ENCODE results near the gene NEK7. TPM values are rescaled to one million over a fixed set of nuclear protein-coding genes. Genes with fewer than 3 reads are reported as not detected.

The NEK7 gene
- total RNA-seq, 4 donors from 2014 or later: 98.1 to 152 (median 118) TPM

GRCh38 chr1:198275597-198275996 lies 118.8 kb downstream of the NEK7 start:
- TF ChIP-seq CTCF (IDR thresholded peaks at IDR 0.05 in 4 of 5, conservative IDR thresholded peaks at IDR 0.05 in 1 of 5) (no peak), POLR2A (IDR thresholded peaks at IDR 0.05) (no peak)
- DNase-seq: no peak
- intact Hi-C loops (cut with DNase I; ENCODE audit: low total_unique reads) (no loop called here), in situ Hi-C loops (cut with MboI; ENCODE audit: low sequenced_read_pairs in 4 of 4) (no loop called here)
- H3K4me3 ChIP-seq: no peak overlapping the region
- no peak overlapping the region for H3K27ac ChIP-seq
- H3K36me3 ChIP-seq: no peaks in the 10 kb centered on the region
- ATAC-seq: no peak
- no peaks in the 10 kb centered on the region for H3K9me3 ChIP-seq
- no peaks in the 10 kb centered on the region for H3K4me1 ChIP-seq
- no peaks in the 10 kb centered on the region for H3K27me3 ChIP-seq

GRCh38 chr1:198276241-198276640 lies 119.4 kb downstream of the NEK7 start:
- Histone ChIP-seq H3K9me3 (no peaks in the 10 kb centered on the region), H3K27ac (no peak overlapping the region), H3K36me3 (no peaks in the 10 kb centered on the region), H3K4me3 (no peak overlapping the region), H3K27me3 (no peaks in the 10 kb centered on the region), H3K4me1 (no peaks in the 10 kb centered on the region)
- no peak for ATAC-seq
- TF ChIP-seq POLR2A (IDR thresholded peaks at IDR 0.05) (no peak), CTCF (IDR thresholded peaks at IDR 0.05 in 4 of 5, conservative IDR thresholded peaks at IDR 0.05 in 1 of 5) (no peak)
- in situ Hi-C loops (cut with MboI; ENCODE audit: low sequenced_read_pairs in 4 of 4): no loop called here
- no peak for DNase-seq
- intact Hi-C loops (cut with DNase I; ENCODE audit: low total_unique reads): no loop called here

- intact Hi-C loops (cut with DNase I; ENCODE audit: low total_unique reads): no loop called here
- Histone ChIP-seq H3K27ac (no peak overlapping the region), H3K9me3 (no peaks in the 10 kb centered on the region), H3K27me3 (no peaks in the 10 kb centered on the region), H3K4me3 (no peak overlapping the region), H3K36me3 (no peaks in the 10 kb centered on the region), H3K4me1 (no peaks in the 10 kb centered on the region)
- DNase-seq (no peak), ATAC-seq (no peak)
- TF ChIP-seq POLR2A (IDR thresholded peaks at IDR 0.05) (no peak), CTCF (IDR thresholded peaks at IDR 0.05 in 4 of 5, conservative IDR thresholded peaks at IDR 0.05 in 1 of 5) (no peak)
- in situ Hi-C loops (cut with MboI; ENCODE audit: low sequenced_read_pairs in 4 of 4): no loop called here
These were observed 122.1 kb downstream of the NEK7 start for GRCh38 chr1:198278943-198279342.

GRCh38 chr1:198280080-198280479 lies 123.3 kb downstream of the NEK7 start:
- TF ChIP-seq CTCF (IDR thresholded peaks at IDR 0.05 in 4 of 5, conservative IDR thresholded peaks at IDR 0.05 in 1 of 5) (no peak), POLR2A (IDR thresholded peaks at IDR 0.05) (no peak)
- H3K4me1 ChIP-seq: no peaks in the 10 kb centered on the region
- H3K27me3 ChIP-seq: no peaks in the 10 kb centered on the region
- H3K27ac ChIP-seq: no peak overlapping the region
- H3K36me3 ChIP-seq: no peaks in the 10 kb centered on the region
- intact Hi-C loops (cut with DNase I; ENCODE audit: low total_unique reads): no loop called here
- ATAC-seq: no peak
- H3K9me3 ChIP-seq: no peaks in the 10 kb centered on the region
- H3K4me3 ChIP-seq: no peak overlapping the region
- DNase-seq: no peak
- in situ Hi-C loops (cut with MboI; ENCODE audit: low sequenced_read_pairs in 4 of 4): no loop called here

GRCh38 chr1:198281911-198282310 lies 125.1 kb downstream of the NEK7 start:
- no peak for ATAC-seq
- TF ChIP-seq POLR2A (IDR thresholded peaks at IDR 0.05) (no peak), CTCF (IDR thresholded peaks at IDR 0.05 in 4 of 5, conservative IDR thresholded peaks at IDR 0.05 in 1 of 5) (no peak)
- in situ Hi-C loops (cut with MboI; ENCODE audit: low sequenced_read_pairs in 4 of 4) (no loop called here), intact Hi-C loops (cut with DNase I; ENCODE audit: low total_unique reads) (no loop called here)
- Histone ChIP-seq H3K9me3 (no peaks in the 10 kb centered on the region), H3K36me3 (no peaks in the 10 kb centered on the region), H3K4me1 (no peaks in the 10 kb centered on the region), H3K27ac (no peak overlapping the region), H3K4me3 (no peak overlapping the region), H3K27me3 (no peaks in the 10 kb centered on the region)
- DNase-seq: no peak
